Dedifferentiated amniotic fluid mesenchymal stem cell (primary cell): ENCODE results near the gene GUCY2D.
"Not testable (repeated sequence)": the region's sequence is repeated elsewhere in the genome, so short reads cannot be mapped to it uniquely, and the experiment has no call there.

ENCODE experiments used
- DNase-seq: peaks from one replicate; pipeline ENCODE4 v3.0.0-alpha.2; 2016; ENCODE audit errors: extremely low spot score

Gene GUCY2D

DNA sequence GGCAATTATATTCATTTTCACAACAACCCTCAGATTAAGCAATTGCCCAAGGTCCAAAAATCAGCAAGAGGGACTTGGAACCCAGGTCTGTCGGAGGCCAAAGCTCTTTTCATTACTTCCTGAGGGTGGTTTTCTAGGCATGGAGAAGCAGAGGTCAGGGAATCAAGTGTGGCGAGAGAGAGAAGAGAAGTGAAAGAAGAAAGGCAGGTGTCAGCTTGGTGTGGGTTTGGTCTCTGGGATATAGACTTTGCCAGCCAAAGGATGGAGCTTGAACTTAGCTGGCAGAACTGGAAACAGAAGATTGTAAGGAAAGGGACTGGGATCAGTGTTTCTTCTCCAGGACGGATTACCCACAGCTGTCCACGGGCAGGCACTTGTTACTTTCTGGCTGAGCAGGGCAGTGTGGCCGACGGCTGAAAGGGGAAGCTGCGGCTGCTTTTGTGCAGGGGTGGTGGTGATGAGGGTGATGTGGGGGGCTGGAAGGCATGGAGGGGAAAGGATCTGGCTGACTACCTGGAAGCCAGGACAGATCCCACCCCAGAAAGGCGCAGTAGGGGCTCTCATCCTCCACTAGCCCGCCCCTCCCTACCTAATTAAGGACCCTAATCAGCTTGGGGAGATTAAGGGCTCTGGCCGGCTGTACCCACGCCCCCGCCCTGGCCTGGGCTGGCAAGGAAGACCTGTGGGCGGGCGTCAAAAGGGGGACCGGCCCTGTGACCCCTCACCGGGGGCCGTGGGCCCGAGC lies at the start of gene GUCY2D:
GUCY2D (plus strand) TSS at position 640 of the 745 bp plus-strand sequence. CDS start 433 bp downstream, outside the sequence.
- no peak for DNase-seq

DNA sequence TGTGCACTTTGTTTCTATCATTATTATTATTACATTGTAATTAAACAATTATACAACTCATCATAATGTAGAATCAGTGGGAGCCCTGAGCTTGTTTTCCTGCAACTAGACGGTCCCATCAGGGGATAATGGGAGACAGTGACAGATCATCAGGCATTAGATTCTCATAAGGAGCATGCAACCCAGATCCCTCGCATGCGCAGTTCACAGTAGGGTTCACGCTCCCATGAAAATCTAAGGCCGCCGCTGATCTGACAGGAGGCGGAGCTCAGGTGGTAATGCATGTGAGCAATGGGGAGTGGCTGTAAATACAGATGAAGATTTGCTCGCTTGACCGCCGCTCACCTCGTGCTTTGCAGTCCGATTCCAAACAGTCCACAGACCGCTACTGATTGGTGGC lies 49.1 kb upstream of the GUCY2D start:
- not testable (repeated sequence) for DNase-seq

DNA sequence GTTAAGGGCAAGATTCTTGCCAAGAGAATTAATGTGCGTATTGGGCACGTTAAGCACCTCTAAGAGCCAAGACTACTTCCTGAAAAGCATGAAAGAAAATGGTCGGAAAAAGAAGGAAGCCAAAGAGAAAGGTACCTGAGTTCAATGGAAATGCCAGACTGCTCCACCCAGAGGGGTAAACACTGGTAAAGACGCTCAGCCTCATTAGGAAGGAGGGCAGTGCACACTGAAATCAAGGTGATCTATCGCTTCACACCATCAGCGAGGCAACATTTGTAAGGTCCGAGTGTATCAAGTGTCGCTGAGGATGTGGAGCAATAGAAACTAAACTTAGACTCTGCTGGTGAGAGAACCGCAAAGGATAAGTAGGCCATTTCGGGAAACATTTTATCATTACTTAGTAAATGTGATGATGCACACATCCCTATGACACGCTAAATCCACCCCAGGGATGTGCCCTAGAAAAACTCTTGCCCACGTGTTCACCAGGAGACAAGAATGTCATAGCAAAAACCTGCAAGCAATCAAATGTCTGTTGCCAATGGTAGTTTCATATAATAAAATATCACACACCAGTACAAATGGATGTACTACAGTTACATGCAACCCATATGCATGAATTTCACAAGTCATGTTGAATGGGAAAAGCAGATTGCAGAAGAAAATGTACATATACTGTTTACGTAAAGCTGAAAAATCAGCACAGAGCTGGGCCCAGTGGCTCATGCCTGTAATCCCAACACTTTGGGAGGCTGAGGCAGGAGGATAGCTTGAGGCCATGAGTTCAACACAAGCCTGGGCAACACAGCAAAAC lies 46.8 kb upstream of the GUCY2D start:
- DNase-seq = no peak

DNA sequence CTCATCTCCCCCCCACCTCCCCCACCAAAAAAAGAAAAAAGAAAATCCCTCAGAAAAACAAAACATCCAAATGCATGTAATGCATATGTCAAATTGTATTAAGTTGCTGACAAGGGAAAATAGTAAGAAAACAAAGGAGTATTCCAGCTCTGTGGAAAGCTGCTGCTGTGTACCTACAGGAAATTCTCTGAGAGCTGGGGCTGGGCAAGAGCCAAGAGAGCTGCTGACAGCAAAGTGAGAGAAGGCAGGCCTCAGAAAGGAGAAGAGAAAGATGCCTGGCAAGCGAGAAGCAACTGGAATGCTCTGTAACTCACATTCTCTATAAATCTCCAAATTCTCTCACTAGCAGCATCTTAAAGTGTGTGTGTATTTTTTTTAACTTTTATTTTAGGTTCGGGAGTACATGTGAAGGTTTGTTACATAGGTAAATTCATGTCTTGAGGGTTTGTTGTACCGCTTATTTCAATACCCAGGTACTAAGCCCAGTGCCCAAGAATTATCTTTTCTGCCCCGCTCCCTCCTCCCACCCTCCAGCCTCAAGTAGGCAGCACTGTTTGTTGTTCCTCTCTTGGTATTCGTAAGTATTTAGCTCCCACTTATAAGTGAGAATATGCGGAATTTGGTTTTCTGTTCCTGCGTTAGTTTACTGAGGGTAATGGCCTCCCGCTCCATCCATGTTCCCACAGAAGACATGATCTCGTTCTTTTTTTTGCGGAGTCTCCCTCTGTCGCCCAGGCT lies 46.0 kb upstream of the GUCY2D start:
- no peak for DNase-seq

- DNase-seq = no peak
These were observed 42.7 kb upstream of the GUCY2D start for GRCh38 chr17:7959503-7960253.

DNA sequence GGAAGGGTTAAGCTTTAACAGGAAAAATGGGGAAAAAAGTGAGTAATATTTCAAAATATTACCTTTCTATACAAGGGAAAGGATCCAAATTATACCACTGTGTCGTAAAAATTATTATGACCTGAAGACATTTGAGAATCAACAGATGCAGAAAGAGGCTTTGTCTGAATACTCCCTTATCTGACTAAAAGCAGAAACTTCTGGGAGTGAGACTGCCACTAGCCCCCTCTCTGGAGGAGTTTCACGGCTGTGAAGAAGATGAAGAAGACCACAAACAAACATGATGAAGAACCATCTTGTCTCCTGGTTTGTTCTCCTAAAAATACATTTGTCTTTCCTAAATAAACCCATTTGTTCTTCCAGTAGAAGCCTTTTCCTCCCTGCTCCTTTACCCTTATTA lies 41.0 kb upstream of the GUCY2D start:
- no peak for DNase-seq

DNA sequence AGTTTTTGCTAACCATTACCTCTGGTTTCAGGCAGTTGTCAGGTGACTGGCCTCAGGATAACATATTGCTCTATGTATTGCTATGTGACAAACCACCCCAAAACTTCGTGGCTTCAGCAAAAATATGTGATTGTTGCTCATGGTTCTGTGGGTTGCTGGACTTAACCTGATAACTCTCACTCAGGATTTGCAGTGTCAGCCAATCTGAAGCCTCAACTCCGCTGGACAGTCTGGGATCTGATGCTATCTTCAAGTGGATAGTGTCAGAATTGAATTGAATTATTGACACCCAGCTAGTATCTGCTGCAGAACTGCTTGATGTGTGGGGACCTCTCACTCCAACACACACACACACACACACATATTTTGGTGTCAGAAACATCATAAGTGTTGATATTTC lies 34.7 kb upstream of the GUCY2D start:
- no peak for DNase-seq

DNA sequence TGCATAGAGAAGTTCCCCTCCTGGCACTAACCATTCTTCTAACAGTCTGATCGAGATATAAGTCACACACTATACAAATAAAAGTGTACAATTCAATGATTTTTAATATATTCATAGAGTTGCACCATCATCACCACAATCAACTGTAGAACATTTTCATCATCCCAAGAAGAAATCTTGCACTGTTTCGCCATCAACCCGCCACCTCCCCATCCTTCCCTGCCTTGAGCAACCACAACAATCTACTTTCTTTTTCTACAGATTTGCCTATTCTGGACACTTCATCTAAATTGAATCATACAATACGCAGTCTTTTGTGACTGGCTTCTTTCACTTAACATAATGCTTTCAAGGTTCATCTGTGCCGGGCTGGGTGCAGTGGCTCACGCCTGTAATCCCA lies 33.0 kb upstream of the GUCY2D start:
- no peak for DNase-seq

DNA sequence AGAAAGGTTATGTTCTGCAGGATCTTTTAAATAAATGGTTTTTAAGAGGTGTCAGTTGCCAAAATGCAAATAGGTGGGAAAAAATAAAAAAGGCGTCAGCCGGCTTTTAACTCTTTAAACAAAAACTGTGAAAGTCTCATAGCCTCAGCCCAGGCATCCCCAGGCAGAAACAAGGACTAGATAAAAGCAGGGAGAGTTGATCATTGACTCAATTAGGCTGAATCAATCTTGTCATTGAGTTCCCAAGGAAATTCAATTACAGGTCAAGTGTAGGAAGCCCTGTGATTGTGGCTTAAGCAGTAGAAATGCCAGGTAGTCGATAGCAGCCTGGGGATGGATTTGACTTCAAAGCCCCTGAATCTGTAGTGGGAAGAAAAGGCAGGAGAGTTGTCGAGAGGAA lies 30.8 kb upstream of the GUCY2D start:
- no peak for DNase-seq

GRCh38 chr17:7972131-7972785 lies 30.2 kb upstream of the GUCY2D start:
- DNase-seq = no peak

DNA sequence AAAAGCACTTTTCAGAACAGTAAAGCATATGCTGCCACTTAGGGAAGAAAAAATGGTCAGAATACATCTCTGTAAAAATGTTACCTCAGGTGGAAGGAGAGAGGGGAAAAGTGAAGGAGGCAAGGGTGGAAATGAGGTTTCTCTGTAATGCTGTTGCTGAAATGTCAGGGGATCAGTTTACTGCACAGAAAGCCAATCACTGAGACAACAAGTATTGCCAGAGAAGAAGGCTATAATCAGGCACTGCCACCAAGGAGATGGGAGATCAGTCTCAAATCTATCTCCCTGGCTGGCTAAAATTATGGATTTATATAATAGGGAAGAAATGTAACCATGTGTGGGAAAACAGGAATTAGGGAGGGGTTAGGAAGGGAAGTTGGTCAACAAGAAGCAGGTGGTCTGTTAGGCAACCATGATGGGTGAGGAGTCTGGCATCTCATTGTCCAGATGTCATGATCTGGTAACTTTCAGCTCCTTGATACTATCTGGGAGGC lies 27.7 kb upstream of the GUCY2D start:
- DNase-seq = no peak

DNA sequence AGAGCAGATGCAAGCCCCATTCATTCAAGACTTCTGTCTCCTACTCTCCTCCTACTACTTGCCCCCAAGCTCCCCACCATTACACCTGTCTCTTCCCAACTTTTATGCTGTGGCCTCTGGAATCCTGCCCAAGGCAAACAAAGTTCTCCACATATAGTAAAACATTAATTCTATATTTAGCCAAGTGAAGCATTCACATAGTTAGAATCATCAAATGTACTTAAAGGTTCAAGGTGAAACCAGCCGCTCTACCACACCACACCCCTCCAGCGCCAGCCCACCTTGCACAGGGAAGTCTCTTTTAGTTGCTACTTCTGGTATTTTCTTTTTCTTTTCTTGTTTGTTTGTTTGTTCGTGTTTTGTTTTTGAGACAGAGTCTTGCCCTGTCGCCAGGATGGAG lies 25.4 kb upstream of the GUCY2D start:
- DNase-seq = no peak

DNA sequence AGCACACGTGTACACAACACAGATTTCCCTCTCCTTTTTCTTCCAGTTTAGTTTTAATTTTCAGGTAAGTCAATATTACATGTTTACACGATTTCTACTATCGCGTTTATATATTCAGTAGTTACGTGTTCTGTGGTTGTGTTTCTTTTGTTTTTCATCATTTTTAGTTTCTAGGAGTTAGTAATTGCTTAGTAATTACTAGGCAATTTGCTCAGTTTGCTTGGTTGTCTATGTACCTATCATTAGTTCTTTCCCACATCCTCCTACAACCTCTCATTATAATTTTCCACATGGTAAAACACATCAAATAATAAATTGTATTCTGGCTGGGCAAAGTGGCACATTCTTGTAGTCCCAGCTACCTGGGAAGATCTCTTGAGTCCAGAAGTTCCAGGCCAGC lies 24.6 kb upstream of the GUCY2D start:
- no peak for DNase-seq

GRCh38 chr17:7982173-7982572 lies 20.2 kb upstream of the GUCY2D start:
- DNase-seq = peak; percentile 59

- DNase-seq = no peak
These were observed 19.7 kb upstream of the GUCY2D start for GRCh38 chr17:7982666-7983065.

- DNase-seq = no peak
These were observed 17.5 kb upstream of the GUCY2D start for GRCh38 chr17:7984904-7985303.

DNA sequence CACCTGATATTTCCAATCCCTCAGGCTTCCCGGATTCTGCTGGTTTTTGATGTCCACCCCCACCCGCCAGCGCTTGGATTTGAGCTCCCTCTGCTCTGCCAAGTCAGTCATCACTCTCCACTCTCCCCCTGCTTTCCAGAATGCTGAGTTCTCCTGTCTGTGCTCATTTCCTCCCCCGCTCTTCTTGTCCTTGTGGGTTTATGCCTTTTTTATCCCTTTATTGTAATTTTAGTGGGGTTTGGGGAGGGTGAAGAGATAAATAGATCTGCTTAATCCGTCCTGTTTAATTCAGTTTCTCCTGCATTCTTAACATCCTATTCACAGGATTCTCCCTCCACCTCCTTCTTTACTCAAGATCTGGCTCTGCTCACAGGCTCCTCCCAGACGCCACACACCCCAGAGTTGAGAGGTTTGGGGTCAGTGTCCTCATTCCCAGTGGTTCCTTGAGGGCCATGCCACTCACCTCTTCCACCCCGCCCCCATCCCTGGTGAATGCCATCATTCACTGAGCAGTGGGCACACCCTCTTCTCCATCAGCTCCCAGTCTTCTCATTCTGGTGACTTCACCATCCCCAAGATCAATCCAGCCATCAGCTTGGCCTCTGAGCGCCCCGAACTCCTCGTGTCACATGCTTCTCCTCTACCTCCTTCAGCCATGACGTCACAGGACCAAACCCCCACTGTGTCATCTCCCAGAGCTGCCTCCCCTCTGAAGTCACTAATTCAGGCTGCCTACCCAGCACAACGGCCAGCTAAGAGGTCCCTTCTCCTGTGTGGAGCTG lies 15.1 kb upstream of the GUCY2D start:
- DNase-seq = no peak

- DNase-seq = peak; percentile 93
These were observed 13.7 kb upstream of the GUCY2D start for GRCh38 chr17:7988750-7989178.

DNA sequence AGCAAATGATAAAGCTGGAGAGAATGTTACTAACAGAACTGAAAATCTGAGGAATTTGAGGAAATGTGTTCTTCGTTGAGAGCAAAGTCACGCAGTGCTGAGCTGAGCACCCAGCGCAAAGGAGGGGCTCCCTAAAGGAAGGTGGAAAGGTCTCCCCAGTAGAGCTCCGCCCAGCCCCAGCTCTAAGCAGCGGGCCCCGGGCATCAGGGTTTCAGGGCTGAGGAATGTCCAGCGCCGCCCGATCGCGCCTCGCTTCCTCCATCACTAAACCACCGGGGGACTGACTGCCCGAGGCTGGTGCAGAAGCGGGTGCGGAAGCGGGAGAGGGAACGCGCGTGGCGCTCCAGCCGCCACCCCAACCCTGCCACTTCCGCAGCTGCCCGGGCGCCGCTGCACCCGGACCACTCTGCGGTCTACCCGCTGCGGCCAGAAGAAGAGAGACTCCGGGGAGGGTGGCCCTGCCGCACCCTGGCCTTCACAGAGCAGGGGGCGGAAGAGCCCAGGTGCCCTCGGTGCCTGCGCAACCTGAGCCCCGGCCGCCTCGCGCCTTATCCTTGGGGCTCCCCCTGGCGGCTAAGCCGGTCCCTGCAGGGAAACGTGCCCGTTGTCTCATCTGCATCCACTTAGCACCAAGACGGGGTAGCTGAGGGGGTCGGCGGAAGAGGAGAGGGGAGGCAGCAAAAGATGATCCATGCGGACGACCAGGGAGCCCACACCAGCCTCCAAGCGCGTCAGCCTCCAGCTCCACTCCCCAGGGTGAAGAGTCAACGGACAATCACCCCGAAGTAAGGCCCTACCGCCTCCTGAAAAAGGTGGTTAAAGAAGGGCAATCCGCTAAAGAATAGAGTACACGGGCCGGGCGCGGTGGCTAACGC lies 12.4 kb upstream of the GUCY2D start:
- peak; percentile 67 for DNase-seq
